ENCODE measurements around the gene THSD7B.

The THSD7B gene

DNA sequence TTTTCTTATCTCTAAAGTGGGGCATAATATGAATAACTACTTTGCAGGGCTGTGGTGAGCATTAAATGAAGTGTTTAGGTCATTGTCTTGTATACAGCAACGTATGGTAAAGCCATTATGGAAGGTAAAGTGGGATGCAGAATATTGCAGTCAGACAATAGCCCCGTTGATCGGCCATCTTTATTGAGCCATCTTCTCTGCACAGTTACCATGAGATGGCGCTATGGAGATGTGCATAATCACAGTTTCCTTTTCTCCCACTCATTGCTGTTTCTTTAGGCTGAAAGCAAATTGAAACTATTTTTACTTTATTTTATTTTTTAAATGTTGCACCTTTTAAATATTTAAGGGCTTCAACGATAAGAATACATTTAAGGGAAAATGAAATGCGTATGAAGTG lies 108.9 kb downstream of the THSD7B start:
- Histone ChIP-seq H3K79me2 (ENCODE audit: insufficient read depth, low read length) (no peaks in the 10 kb centered on the region), H3K4me2 (ENCODE audit: low read depth, low read length, poor library complexity, severe bottlenecking) (no peak overlapping the region), H2AFZ (ENCODE audit: low read length) (peak overlapping the region; percentile 66), H3K4me3 (ENCODE audit: low read length, poor library complexity, severe bottlenecking) (no peak overlapping the region), H3F3A (ENCODE audit: low read depth) (no peaks in the 10 kb centered on the region), H3K9me3 (ENCODE audit: insufficient read depth, low read depth, low read length) (no peaks in the 10 kb centered on the region), H3K9ac (ENCODE audit: low read depth, low read length, poor library complexity, severe bottlenecking) (no peak overlapping the region), H3K36me3 (ENCODE audit: insufficient read depth, low read length) (no peaks in the 10 kb centered on the region), H3K27me3 (ENCODE audit: insufficient read depth, low read length, poor library complexity, severe bottlenecking) (no peaks in the 10 kb centered on the region), H3K9me2 (replicated peaks; ENCODE audit: low read depth, low read length) (no peaks in the 10 kb centered on the region), H4K20me1 (ENCODE audit: insufficient read depth, low read length, poor library complexity, severe bottlenecking) (no peaks in the 10 kb centered on the region), H3K4me1 (ENCODE audit: insufficient read depth, low read length, poor library complexity, severe bottlenecking) (no peaks in the 10 kb centered on the region)
- TF ChIP-seq, protein P1, sequence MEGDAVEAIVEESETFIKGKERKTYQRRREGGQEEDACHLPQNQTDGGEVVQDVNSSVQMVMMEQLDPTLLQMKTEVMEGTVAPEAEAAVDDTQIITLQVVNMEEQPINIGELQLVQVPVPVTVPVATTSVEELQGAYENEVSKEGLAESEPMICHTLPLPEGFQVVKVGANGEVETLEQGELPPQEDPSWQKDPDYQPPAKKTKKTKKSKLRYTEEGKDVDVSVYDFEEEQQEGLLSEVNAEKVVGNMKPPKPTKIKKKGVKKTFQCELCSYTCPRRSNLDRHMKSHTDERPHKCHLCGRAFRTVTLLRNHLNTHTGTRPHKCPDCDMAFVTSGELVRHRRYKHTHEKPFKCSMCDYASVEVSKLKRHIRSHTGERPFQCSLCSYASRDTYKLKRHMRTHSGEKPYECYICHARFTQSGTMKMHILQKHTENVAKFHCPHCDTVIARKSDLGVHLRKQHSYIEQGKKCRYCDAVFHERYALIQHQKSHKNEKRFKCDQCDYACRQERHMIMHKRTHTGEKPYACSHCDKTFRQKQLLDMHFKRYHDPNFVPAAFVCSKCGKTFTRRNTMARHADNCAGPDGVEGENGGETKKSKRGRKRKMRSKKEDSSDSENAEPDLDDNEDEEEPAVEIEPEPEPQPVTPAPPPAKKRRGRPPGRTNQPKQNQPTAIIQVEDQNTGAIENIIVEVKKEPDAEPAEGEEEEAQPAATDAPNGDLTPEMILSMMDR (conservative IDR thresholded peaks at IDR 0.05; ENCODE audit: low read length) = peak; percentile 70
- TF ChIP-seq EZH2phosphoT487 (IDR thresholded peaks at IDR 0.05; ENCODE audit: borderline replicate concordance) = no peak

DNA sequence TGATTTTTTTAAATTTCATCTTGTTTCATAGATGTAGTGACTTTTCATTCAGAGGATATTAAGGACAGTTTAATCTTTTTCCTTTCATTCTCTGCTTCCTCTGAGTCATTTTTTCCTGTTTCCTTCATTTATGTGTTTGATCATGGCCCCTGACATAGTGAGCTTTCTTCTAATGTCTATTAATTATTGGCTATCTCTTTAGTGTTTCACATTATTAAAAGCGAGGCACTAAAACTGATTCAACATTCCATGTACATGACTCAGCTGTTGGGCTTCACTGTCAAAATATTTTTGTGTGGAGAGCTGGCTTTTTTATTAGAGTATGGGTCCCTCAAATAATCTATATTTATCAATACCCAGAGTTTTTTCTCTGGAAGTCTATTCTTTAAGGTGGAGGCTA lies 125.8 kb downstream of the THSD7B start:
- Histone ChIP-seq H3K4me2 (ENCODE audit: low read depth, low read length, poor library complexity, severe bottlenecking) (no peak overlapping the region), H3K9me3 (ENCODE audit: insufficient read depth, low read depth, low read length) (no peaks in the 10 kb centered on the region), H3K4me3 (ENCODE audit: low read length, poor library complexity, severe bottlenecking) (no peak overlapping the region), H2AFZ (ENCODE audit: low read length) (no peak overlapping the region), H3K9ac (ENCODE audit: low read depth, low read length, poor library complexity, severe bottlenecking) (no peak overlapping the region), H3F3A (ENCODE audit: low read depth) (no peaks in the 10 kb centered on the region), H3K79me2 (ENCODE audit: insufficient read depth, low read length) (no peaks in the 10 kb centered on the region), H3K27me3 (ENCODE audit: insufficient read depth, low read length, poor library complexity, severe bottlenecking) (no peaks in the 10 kb centered on the region), H3K9me2 (replicated peaks; ENCODE audit: low read depth, low read length) (no peaks in the 10 kb centered on the region), H3K36me3 (ENCODE audit: insufficient read depth, low read length) (no peaks in the 10 kb centered on the region), H4K20me1 (ENCODE audit: insufficient read depth, low read length, poor library complexity, severe bottlenecking) (no peaks in the 10 kb centered on the region), H3K4me1 (ENCODE audit: insufficient read depth, low read length, poor library complexity, severe bottlenecking) (no peaks in the 10 kb centered on the region)
- TF ChIP-seq, protein P1 (conservative IDR thresholded peaks at IDR 0.05; ENCODE audit: low read length) = no peak
- no peak for TF ChIP-seq EZH2phosphoT487 (IDR thresholded peaks at IDR 0.05; ENCODE audit: borderline replicate concordance)

- H3K36me3 ChIP-seq (ENCODE audit: insufficient read depth, low read length) = no peaks in the 10 kb centered on the region
- H3K9me2 ChIP-seq (replicated peaks; ENCODE audit: low read depth, low read length) = no peaks in the 10 kb centered on the region
- H3K9me3 ChIP-seq (ENCODE audit: insufficient read depth, low read depth, low read length) = no peaks in the 10 kb centered on the region
- H2AFZ ChIP-seq (ENCODE audit: low read length) = no peak overlapping the region
- no peak overlapping the region for H3K4me2 ChIP-seq (ENCODE audit: low read depth, low read length, poor library complexity, severe bottlenecking)
- no peaks in the 10 kb centered on the region for H3K4me1 ChIP-seq (ENCODE audit: insufficient read depth, low read length, poor library complexity, severe bottlenecking)
- no peak overlapping the region for H3K9ac ChIP-seq (ENCODE audit: low read depth, low read length, poor library complexity, severe bottlenecking)
- no peaks in the 10 kb centered on the region for H3K27me3 ChIP-seq (ENCODE audit: insufficient read depth, low read length, poor library complexity, severe bottlenecking)
- H3K4me3 ChIP-seq (ENCODE audit: low read length, poor library complexity, severe bottlenecking) = no peak overlapping the region
- TF ChIP-seq, protein P1 (conservative IDR thresholded peaks at IDR 0.05; ENCODE audit: low read length) = no peak
- TF ChIP-seq EZH2phosphoT487 (IDR thresholded peaks at IDR 0.05; ENCODE audit: borderline replicate concordance) = no peak
- H3K79me2 ChIP-seq (ENCODE audit: insufficient read depth, low read length) = no peaks in the 10 kb centered on the region
- H4K20me1 ChIP-seq (ENCODE audit: insufficient read depth, low read length, poor library complexity, severe bottlenecking) = no peaks in the 10 kb centered on the region
- H3F3A ChIP-seq (ENCODE audit: low read depth) = no peaks in the 10 kb centered on the region
Observed at GRCh38 chr2:136894007-136894634, 128.8 kb downstream of the THSD7B start.

Measured in Loucy (cell line).